A673 (cell line): ENCODE measurements around the gene MED15.

Experiments used
- CTCF ChIP-seq: fragments of 300-800, 200-600 bp; sonication (generic); conservative IDR thresholded peaks from 2 replicates; pipeline ENCODE4 v1.5.1; 2017; ENCODE audit warnings: low read depth, mild to moderate bottlenecking, antibody characterized with exemption, low read length, moderate library complexity, mixed read lengths
- EZH2 ChIP-seq: fragments of 200-600 bp; sonication (generic); IDR thresholded peaks from 2 replicates; pipeline ENCODE4 v1.6.1; 2017; ENCODE audit warnings: borderline replicate concordance, low read depth, mild to moderate bottlenecking, mixed read lengths, antibody characterized with exemption, low read length; ENCODE audit not compliant: poor library complexity, severe bottlenecking

GRCh38 chr22:20553947-20554741 lies 46.7 kb downstream of the MED15 start:
- TF ChIP-seq CTCF (no peak), EZH2 (no peak)
